Activated T-cell treated with anti-CD3 and anti-CD28 coated beads, Interleukin-2, amount 50 U/mL, for 4 hours (primary cell): Measurements from ENCODE around the gene CPNE6. TPM values are rescaled to one million over a fixed set of nuclear protein-coding genes. Genes with fewer than 3 reads are reported as not detected.

ENCODE experiments used
- ATAC-seq, 2 donors: fragments of 200-7000 bp; cut with Tn5 transposase; one replicate each; pipeline ENCODE4 v1.10.0; 2021
- DNase-seq: peaks from one replicate; pipeline ENCODE4 v3.0.0-alpha.2; 2020
- H3K27me3 Mint-ChIP-seq: one replicate; pipeline ENCODE4 v1.8.0; 2021; ENCODE audit warnings: low read depth, mixed read lengths
- H3K36me3 Mint-ChIP-seq: one replicate; pipeline ENCODE4 v1.8.0; 2022; ENCODE audit warnings: mixed read lengths; ENCODE audit not compliant: insufficient read depth
- H3K4me1 Mint-ChIP-seq: one replicate; pipeline ENCODE4 v1.8.0; 2021; ENCODE audit warnings: low read depth, mixed read lengths
- H3K4me3 Mint-ChIP-seq: one replicate; pipeline ENCODE4 v1.8.0; 2021; ENCODE audit warnings: mild to moderate bottlenecking, moderate library complexity, mixed read lengths
- H3K9me3 Mint-ChIP-seq: one replicate; pipeline ENCODE4 v1.8.0; 2021; ENCODE audit warnings: mixed read lengths
- total RNA-seq, 3 donors: library from RNA; stranded (reverse); gene quantifications; one replicate each; pipeline ENCODE4 v1.2.1, GENCODE V29; 2021

The CPNE6 gene
- total RNA-seq, 3 donors from 2014 or later, result not detected

- no peaks in the 10 kb centered on the region for H3K36me3 Mint-ChIP-seq
- ATAC-seq (no peak), DNase-seq (no peak)
- H3K4me3 Mint-ChIP-seq, result no peak overlapping the region
- H3K9me3 Mint-ChIP-seq, result no peaks in the 10 kb centered on the region
- H3K27me3 Mint-ChIP-seq, result peaks cover 2% of the 10 kb centered on the region
- no peaks in the 10 kb centered on the region for H3K4me1 Mint-ChIP-seq
These were observed 11.4 kb upstream of the CPNE6 start for GRCh38 chr14:24059841-24060388.

GRCh38 chr14:24060443-24060842 is 10.9 kb upstream of the CPNE6 start:
- ATAC-seq (no peak), DNase-seq (no peak)
- no peaks in the 10 kb centered on the region for H3K36me3 Mint-ChIP-seq
- H3K4me1 Mint-ChIP-seq, result no peaks in the 10 kb centered on the region
- H3K4me3 Mint-ChIP-seq, result no peak overlapping the region
- peaks cover 2% of the 10 kb centered on the region for H3K27me3 Mint-ChIP-seq
- H3K9me3 Mint-ChIP-seq, result no peaks in the 10 kb centered on the region

- Mint-ChIP-seq H3K4me1 (no peaks in the 10 kb centered on the region), H3K36me3 (no peaks in the 10 kb centered on the region), H3K4me3 (no peak overlapping the region), H3K9me3 (no peaks in the 10 kb centered on the region), H3K27me3 (peaks cover 2% of the 10 kb centered on the region)
- no peak for ATAC-seq
- DNase-seq, result no peak
These were observed 10.1 kb upstream of the CPNE6 start for GRCh38 chr14:24060984-24061913.

- Mint-ChIP-seq H3K4me3 (no peak overlapping the region), H3K27me3 (peaks cover 2% of the 10 kb centered on the region), H3K36me3 (peaks cover under 1% of the 10 kb centered on the region), H3K4me1 (no peaks in the 10 kb centered on the region), H3K9me3 (no peaks in the 10 kb centered on the region)
- no peak for ATAC-seq
- no peak for DNase-seq
These were observed 9.0 kb upstream of the CPNE6 start for GRCh38 chr14:24062216-24062980.

- Mint-ChIP-seq H3K4me1 (no peaks in the 10 kb centered on the region), H3K27me3 (peaks cover 2% of the 10 kb centered on the region), H3K4me3 (no peak overlapping the region), H3K9me3 (no peaks in the 10 kb centered on the region), H3K36me3 (peaks cover 3% of the 10 kb centered on the region)
- no peak for DNase-seq
- ATAC-seq, result no peak
These were observed 8.0 kb upstream of the CPNE6 start for GRCh38 chr14:24063263-24063836.

- DNase-seq, result no peak
- H3K27me3 Mint-ChIP-seq, result peaks cover 2% of the 10 kb centered on the region
- H3K36me3 Mint-ChIP-seq, result peaks cover 3% of the 10 kb centered on the region
- no peaks in the 10 kb centered on the region for H3K4me1 Mint-ChIP-seq
- ATAC-seq, result no peak
- no peaks in the 10 kb centered on the region for H3K9me3 Mint-ChIP-seq
- H3K4me3 Mint-ChIP-seq, result no peak overlapping the region
These were observed 7.1 kb upstream of the CPNE6 start for GRCh38 chr14:24064091-24064795.

- Mint-ChIP-seq H3K9me3 (no peaks in the 10 kb centered on the region), H3K27me3 (peaks cover 2% of the 10 kb centered on the region)
These were observed 6.5 kb upstream of the CPNE6 start for GRCh38 chr14:24064856-24065255.

GRCh38 chr14:24065408-24065807 is 6.0 kb upstream of the CPNE6 start:
- Mint-ChIP-seq H3K27me3 (peaks cover 2% of the 10 kb centered on the region), H3K9me3 (no peaks in the 10 kb centered on the region), H3K36me3 (peaks cover 3% of the 10 kb centered on the region), H3K4me1 (peaks cover 2% of the 10 kb centered on the region), H3K4me3 (no peak overlapping the region)
- DNase-seq (no peak), ATAC-seq (no peak)

More at GRCh38 chr14:24064856-24065255, 6.5 kb upstream of the CPNE6 start:
- no peak for DNase-seq
- peaks cover 3% of the 10 kb centered on the region for H3K36me3 Mint-ChIP-seq
- H3K4me1 Mint-ChIP-seq, result no peaks in the 10 kb centered on the region
- no peak for ATAC-seq
- H3K4me3 Mint-ChIP-seq, result no peak overlapping the region

- Mint-ChIP-seq H3K4me1 (peaks cover 11% of the 10 kb centered on the region), H3K9me3 (no peaks in the 10 kb centered on the region), H3K36me3 (peaks cover 3% of the 10 kb centered on the region), H3K27me3 (peaks cover 5% of the 10 kb centered on the region), H3K4me3 (no peak overlapping the region)
- DNase-seq, result no peak
- ATAC-seq, result no peak
These were observed 4.7 kb upstream of the CPNE6 start for GRCh38 chr14:24066496-24067132.

- Mint-ChIP-seq H3K36me3 (peaks cover 3% of the 10 kb centered on the region), H3K27me3 (peaks cover 5% of the 10 kb centered on the region), H3K4me1 (peaks cover 11% of the 10 kb centered on the region), H3K4me3 (no peak overlapping the region), H3K9me3 (no peaks in the 10 kb centered on the region)
- DNase-seq (no peak), ATAC-seq (no peak)
These were observed 4.0 kb upstream of the CPNE6 start for GRCh38 chr14:24067133-24068082.

- Mint-ChIP-seq H3K27me3 (peaks cover 5% of the 10 kb centered on the region), H3K9me3 (no peaks in the 10 kb centered on the region), H3K4me3 (no peak overlapping the region), H3K4me1 (peaks cover 11% of the 10 kb centered on the region), H3K36me3 (peaks cover 3% of the 10 kb centered on the region)
- DNase-seq (no peak), ATAC-seq (no peak)
These were observed 2.5 kb upstream of the CPNE6 start for GRCh38 chr14:24068711-24069410.

GRCh38 chr14:24069411-24069735 is 2.0 kb upstream of the CPNE6 start:
- no peak for DNase-seq
- Mint-ChIP-seq H3K9me3 (no peaks in the 10 kb centered on the region), H3K4me1 (peaks cover 11% of the 10 kb centered on the region), H3K36me3 (peaks cover 3% of the 10 kb centered on the region), H3K4me3 (no peak overlapping the region), H3K27me3 (peaks cover 5% of the 10 kb centered on the region)
- no peak for ATAC-seq
